Choroid plexus epithelial cell (primary cell): ENCODE data around the gene RIT1.

Source experiments
- DNase-seq: peaks from one replicate; pipeline ENCODE4 v3.0.0-alpha.2; 2010; ENCODE audit warnings: low read depth
- H3K4me3 ChIP-seq: 2 replicates; pipeline ENCODE4 v1.5.1; 2011; ENCODE audit warnings: low read depth, mild to moderate bottlenecking, control low read depth, low read length, moderate library complexity
- TF ChIP-seq, protein P1 (sequence below): conservative IDR thresholded peaks from 2 replicates; pipeline ENCODE4 v1.5.1; 2011; ENCODE audit warnings: low read depth, mild to moderate bottlenecking, control low read depth, inconsistent platforms, low read length, moderate library complexity

The RIT1 gene

DNA sequence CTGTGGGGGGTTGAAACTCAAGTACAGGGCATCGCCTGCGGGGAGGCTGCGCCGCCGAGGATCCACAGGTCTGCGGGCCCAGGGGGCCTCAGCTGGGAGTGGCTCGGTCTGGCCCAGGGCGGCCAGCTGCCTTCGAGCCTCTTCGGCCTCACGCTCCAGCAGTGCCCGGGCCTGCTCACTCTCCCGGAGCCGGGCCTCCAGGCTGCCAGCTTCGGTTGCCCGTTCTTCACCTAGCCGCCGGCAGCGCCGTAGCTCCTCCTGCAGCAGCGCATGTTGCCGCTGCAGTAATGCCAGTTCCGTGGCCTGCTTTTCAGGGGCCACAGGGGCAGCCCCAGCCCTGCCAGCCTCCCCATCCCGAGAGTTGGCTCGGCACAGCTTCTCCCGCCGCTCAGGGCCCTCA, 39.7 kb upstream of the RIT1 start:
- no peak overlapping the region for H3K4me3 ChIP-seq
- TF ChIP-seq, protein P1, sequence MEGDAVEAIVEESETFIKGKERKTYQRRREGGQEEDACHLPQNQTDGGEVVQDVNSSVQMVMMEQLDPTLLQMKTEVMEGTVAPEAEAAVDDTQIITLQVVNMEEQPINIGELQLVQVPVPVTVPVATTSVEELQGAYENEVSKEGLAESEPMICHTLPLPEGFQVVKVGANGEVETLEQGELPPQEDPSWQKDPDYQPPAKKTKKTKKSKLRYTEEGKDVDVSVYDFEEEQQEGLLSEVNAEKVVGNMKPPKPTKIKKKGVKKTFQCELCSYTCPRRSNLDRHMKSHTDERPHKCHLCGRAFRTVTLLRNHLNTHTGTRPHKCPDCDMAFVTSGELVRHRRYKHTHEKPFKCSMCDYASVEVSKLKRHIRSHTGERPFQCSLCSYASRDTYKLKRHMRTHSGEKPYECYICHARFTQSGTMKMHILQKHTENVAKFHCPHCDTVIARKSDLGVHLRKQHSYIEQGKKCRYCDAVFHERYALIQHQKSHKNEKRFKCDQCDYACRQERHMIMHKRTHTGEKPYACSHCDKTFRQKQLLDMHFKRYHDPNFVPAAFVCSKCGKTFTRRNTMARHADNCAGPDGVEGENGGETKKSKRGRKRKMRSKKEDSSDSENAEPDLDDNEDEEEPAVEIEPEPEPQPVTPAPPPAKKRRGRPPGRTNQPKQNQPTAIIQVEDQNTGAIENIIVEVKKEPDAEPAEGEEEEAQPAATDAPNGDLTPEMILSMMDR, result no peak
- DNase-seq, result no peak

DNA sequence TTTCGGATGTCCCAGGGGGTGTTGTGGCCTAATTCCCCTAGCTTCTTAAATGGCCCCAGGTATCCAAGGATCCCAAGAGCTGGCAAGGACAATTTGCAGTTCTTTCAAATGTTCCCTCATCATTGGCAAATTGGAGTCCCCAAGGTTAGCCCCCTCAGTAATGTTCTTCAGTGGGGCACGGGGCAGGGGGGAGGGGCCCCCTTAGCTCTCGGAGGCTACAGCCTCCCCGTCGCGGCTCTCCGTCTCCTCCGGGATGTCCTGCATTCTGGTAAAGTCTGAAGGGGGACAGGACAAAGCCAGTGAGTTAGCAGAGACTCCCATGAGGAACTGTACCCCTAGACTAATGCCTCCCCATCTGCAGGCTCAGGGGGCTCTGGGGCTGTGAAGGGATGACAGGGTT, 36.6 kb upstream of the RIT1 start:
- DNase-seq, result no peak
- no peak overlapping the region for H3K4me3 ChIP-seq
- TF ChIP-seq, protein P1, result no peak

DNA sequence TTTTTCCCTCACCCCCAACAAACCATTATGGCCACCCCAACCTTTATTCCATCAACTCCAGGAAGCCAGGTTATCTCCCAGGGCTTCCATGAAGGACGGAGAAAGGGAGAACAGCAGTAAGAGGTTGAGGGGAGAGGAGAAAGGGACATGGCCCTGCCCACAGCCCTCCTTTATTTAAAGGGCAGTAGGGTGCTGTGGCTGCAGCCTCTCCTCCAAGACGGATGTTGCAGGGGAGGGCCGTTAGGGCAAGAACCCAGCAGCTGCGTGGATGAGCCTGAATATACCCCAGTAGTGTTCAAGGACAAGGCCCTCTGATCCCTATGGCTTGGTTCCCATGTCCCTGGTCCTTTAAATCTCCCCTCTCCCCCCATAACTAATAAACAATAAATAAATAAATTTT, 36.1 kb upstream of the RIT1 start:
- TF ChIP-seq, protein P1, result no peak
- no peak for DNase-seq
- no peak overlapping the region for H3K4me3 ChIP-seq

DNA sequence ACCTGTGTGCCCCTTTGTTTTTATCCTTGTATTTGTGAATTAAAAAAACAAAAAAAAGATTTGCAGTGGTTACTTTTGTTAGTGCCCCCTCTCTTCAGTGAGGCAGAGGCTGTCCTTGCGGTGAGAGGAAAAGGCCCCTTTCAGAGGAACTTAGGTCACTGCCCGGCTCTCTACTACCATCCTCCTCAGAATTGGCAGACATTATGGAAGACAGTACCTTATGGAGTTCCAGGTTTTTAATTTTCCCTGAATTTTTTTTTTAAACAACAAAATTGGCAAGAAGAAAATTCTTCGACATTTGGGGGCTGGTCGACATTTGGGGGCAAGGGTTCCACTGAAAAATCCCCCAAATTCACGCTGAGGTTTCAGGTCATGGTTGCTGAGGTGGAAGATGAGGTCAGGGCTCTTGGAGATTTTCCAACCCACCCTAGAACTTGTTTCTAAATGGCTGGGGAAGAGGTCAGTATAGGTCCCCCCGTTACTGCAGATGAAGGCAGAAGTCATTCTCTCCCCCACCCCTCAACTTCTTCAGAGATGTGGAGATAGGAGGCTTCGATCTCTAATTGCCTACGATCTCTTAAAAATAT, 35.6 kb upstream of the RIT1 start:
- TF ChIP-seq, protein P1, result no peak
- no peak for DNase-seq
- no peak overlapping the region for H3K4me3 ChIP-seq

DNA sequence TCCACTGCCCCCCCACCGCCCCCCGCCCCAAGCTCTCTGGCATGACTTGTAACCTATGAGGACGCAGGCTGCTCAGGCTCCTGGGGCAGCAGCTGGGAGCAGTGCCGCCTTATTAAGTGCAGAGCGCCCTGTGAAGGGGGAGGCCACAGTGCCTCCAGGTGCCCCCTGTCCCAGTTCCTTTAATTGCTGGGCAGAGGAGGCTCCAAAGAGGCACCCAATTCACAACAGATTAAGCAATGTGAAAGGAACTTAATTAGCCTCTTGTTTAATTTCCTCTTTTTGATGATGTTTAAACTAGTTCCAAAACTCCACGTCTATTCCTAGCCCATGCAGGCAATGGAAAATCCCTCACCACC, 33.3 kb upstream of the RIT1 start:
- no peak overlapping the region for H3K4me3 ChIP-seq
- TF ChIP-seq, protein P1, result no peak
- DNase-seq, result no peak

- H3K4me3 ChIP-seq, result no peak overlapping the region
- no peak for DNase-seq
- TF ChIP-seq, protein P1, result no peak
Observed at GRCh38 chr1:155942578-155943141, 31.5 kb upstream of the RIT1 start.

GRCh38 chr1:155941845-155942531, 30.8 kb upstream of the RIT1 start:
- TF ChIP-seq, protein P1, result no peak
- DNase-seq, result no peak
- H3K4me3 ChIP-seq, result no peak overlapping the region
